ENCODE measurements around the gene CFAP20. TPM values are rescaled to one million over a fixed set of nuclear protein-coding genes. Genes with fewer than 3 reads are reported as not detected.

Gene CFAP20
- polyA plus RNA-seq, 1 donor from 2014 or later, result 210 TPM

DNA sequence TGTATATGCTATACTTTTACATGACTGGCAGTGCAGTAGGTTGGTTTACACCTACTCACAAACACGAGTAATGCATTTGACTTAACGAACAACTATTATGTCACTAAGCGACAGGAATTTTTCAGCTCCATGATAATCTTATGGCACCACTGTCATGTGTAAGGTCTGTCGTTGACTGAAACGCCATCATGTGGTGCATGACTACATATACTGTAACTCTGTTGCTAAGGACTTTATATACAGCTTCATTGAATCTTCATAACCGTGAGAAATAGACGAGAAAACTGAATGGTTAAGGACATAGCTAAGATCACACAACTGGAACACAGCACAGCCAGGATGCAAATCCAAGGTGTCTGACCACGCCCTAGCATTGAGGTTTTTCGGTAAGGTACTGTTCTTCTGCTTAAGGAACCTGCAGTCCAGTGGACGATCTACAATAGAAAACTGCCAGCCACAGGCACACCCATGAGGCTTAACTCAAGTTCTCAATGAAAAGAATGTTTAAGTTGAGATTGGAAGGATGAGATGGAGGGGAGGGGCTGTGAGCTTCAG lies 3.3 kb downstream of the CFAP20 start:
- no peak overlapping the region for H3K9ac ChIP-seq (ENCODE audit: low read length)
- H3K79me2 ChIP-seq (replicated peaks; ENCODE audit: insufficient read depth, low read length), result peaks cover 63% of the 10 kb centered on the region
- H3K36me3 ChIP-seq (ENCODE audit: insufficient read depth, low read length), result no peaks in the 10 kb centered on the region
- no peaks in the 10 kb centered on the region for H3K9me3 ChIP-seq (ENCODE audit: low read length)
- H2AFZ ChIP-seq (ENCODE audit: low read depth, low read length), result no peak overlapping the region
- H3K27ac ChIP-seq (ENCODE audit: low read length), result no peak overlapping the region
- H3F3A ChIP-seq (ENCODE audit: insufficient read depth, low read length, poor library complexity, severe bottlenecking), result peaks cover 13% of the 10 kb centered on the region
- H3K4me2 ChIP-seq (ENCODE audit: low read length), result peak overlapping the region; percentile 97
- H3K4me3 ChIP-seq (ENCODE audit: low read length), result peak overlapping the region; percentile 91
- no peaks in the 10 kb centered on the region for H3K9me2 ChIP-seq (ENCODE audit: insufficient read depth, low read length)
- no peaks in the 10 kb centered on the region for H3K27me3 ChIP-seq (ENCODE audit: insufficient read depth, low read depth, low read length)
- peaks cover 10% of the 10 kb centered on the region for H4K20me1 ChIP-seq (ENCODE audit: insufficient read depth)
- TF ChIP-seq EZH2 (IDR thresholded peaks at IDR 0.05; ENCODE audit: borderline replicate concordance, insufficient read depth, low read length, poor library complexity, severe bottlenecking), result no peak
- no peak for TF ChIP-seq EP300 (conservative IDR thresholded peaks at IDR 0.05; ENCODE audit: poor library complexity, severe bottlenecking)
- TF ChIP-seq MXI1 (conservative IDR thresholded peaks at IDR 0.05; ENCODE audit: poor library complexity, severe bottlenecking), result no peak
- peak; percentile 56 for TF ChIP-seq RAD21 (conservative IDR thresholded peaks at IDR 0.05)
- peak; percentile 71 for TF ChIP-seq SMC3 (conservative IDR thresholded peaks at IDR 0.05; ENCODE audit: poor library complexity)
- TF ChIP-seq TAF1 (IDR thresholded peaks at IDR 0.05; ENCODE audit: low read depth), result no peak
- TF ChIP-seq, protein P1, sequence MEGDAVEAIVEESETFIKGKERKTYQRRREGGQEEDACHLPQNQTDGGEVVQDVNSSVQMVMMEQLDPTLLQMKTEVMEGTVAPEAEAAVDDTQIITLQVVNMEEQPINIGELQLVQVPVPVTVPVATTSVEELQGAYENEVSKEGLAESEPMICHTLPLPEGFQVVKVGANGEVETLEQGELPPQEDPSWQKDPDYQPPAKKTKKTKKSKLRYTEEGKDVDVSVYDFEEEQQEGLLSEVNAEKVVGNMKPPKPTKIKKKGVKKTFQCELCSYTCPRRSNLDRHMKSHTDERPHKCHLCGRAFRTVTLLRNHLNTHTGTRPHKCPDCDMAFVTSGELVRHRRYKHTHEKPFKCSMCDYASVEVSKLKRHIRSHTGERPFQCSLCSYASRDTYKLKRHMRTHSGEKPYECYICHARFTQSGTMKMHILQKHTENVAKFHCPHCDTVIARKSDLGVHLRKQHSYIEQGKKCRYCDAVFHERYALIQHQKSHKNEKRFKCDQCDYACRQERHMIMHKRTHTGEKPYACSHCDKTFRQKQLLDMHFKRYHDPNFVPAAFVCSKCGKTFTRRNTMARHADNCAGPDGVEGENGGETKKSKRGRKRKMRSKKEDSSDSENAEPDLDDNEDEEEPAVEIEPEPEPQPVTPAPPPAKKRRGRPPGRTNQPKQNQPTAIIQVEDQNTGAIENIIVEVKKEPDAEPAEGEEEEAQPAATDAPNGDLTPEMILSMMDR (IDR thresholded peaks at IDR 0.05; ENCODE audit: poor library complexity, severe bottlenecking), result peak; percentile 61
- no peak for TF ChIP-seq POLR2AphosphoS5 (IDR thresholded peaks at IDR 0.05)
- TF ChIP-seq, protein P2, sequence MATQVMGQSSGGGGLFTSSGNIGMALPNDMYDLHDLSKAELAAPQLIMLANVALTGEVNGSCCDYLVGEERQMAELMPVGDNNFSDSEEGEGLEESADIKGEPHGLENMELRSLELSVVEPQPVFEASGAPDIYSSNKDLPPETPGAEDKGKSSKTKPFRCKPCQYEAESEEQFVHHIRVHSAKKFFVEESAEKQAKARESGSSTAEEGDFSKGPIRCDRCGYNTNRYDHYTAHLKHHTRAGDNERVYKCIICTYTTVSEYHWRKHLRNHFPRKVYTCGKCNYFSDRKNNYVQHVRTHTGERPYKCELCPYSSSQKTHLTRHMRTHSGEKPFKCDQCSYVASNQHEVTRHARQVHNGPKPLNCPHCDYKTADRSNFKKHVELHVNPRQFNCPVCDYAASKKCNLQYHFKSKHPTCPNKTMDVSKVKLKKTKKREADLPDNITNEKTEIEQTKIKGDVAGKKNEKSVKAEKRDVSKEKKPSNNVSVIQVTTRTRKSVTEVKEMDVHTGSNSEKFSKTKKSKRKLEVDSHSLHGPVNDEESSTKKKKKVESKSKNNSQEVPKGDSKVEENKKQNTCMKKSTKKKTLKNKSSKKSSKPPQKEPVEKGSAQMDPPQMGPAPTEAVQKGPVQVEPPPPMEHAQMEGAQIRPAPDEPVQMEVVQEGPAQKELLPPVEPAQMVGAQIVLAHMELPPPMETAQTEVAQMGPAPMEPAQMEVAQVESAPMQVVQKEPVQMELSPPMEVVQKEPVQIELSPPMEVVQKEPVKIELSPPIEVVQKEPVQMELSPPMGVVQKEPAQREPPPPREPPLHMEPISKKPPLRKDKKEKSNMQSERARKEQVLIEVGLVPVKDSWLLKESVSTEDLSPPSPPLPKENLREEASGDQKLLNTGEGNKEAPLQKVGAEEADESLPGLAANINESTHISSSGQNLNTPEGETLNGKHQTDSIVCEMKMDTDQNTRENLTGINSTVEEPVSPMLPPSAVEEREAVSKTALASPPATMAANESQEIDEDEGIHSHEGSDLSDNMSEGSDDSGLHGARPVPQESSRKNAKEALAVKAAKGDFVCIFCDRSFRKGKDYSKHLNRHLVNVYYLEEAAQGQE (IDR thresholded peaks at IDR 0.05; ENCODE audit: borderline replicate concordance), result no peak

DNA sequence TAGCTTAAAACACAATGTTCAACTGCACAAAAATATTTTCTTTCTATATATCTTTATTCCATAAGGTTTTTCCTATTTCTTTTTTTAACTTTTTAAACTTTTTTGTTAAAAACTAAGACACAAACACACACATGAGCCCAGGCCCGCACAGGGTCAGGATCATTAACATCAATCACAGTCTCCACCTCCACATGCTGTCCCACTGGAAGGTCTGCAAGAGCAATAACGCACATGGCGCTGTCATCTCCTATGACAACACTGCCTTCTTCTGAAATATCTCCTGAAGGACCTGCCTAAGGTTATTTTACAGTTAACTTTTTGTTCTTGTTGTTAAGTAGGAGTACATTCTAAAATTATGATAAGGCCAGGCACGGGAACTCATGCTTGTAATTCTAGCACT lies 4.1 kb downstream of the CFAP20 start:
- Histone ChIP-seq H2AFZ (ENCODE audit: low read depth, low read length) (no peak overlapping the region), H3K4me3 (ENCODE audit: low read length) (peak overlapping the region; percentile 91), H4K20me1 (ENCODE audit: insufficient read depth) (peaks cover 10% of the 10 kb centered on the region), H3F3A (ENCODE audit: insufficient read depth, low read length, poor library complexity, severe bottlenecking) (peaks cover 13% of the 10 kb centered on the region), H3K9ac (ENCODE audit: low read length) (no peak overlapping the region), H3K9me2 (ENCODE audit: insufficient read depth, low read length) (no peaks in the 10 kb centered on the region), H3K4me2 (ENCODE audit: low read length) (no peak overlapping the region), H3K36me3 (ENCODE audit: insufficient read depth, low read length) (no peaks in the 10 kb centered on the region), H3K9me3 (ENCODE audit: low read length) (no peaks in the 10 kb centered on the region), H3K79me2 (replicated peaks; ENCODE audit: insufficient read depth, low read length) (peaks cover 71% of the 10 kb centered on the region), H3K27ac (ENCODE audit: low read length) (no peak overlapping the region), H3K27me3 (ENCODE audit: insufficient read depth, low read depth, low read length) (no peaks in the 10 kb centered on the region)
- no peak for TF ChIP-seq SMC3 (conservative IDR thresholded peaks at IDR 0.05; ENCODE audit: poor library complexity)
- TF ChIP-seq TAF1 (IDR thresholded peaks at IDR 0.05; ENCODE audit: low read depth), result no peak
- TF ChIP-seq RAD21 (conservative IDR thresholded peaks at IDR 0.05), result no peak
- no peak for TF ChIP-seq EP300 (conservative IDR thresholded peaks at IDR 0.05; ENCODE audit: poor library complexity, severe bottlenecking)
- TF ChIP-seq POLR2AphosphoS5 (IDR thresholded peaks at IDR 0.05), result no peak
- TF ChIP-seq, protein P1 (IDR thresholded peaks at IDR 0.05; ENCODE audit: poor library complexity, severe bottlenecking), result no peak
- TF ChIP-seq, protein P2 (IDR thresholded peaks at IDR 0.05; ENCODE audit: borderline replicate concordance), result no peak
- no peak for TF ChIP-seq EZH2 (IDR thresholded peaks at IDR 0.05; ENCODE audit: borderline replicate concordance, insufficient read depth, low read length, poor library complexity, severe bottlenecking)
- TF ChIP-seq MXI1 (conservative IDR thresholded peaks at IDR 0.05; ENCODE audit: poor library complexity, severe bottlenecking), result no peak
